Right lobe of liver (tissue), 4 donors: ENCODE results near the gene DUXA.

ENCODE experiments used
- CTCF ChIP-seq, 4 donors: fragments of 200-600 bp in 3 of 4; fragments of 450-650 bp in 1 of 4; IDR thresholded peaks; one replicate each; pipeline versions ENCODE4 v1.5.1 to v1.8.0; 2016 to 2022; ENCODE audit warnings: antibody characterized with exemption in 4 of 4, mild to moderate bottlenecking in 2 of 4
- POLR2A ChIP-seq: fragments of 450-650 bp; IDR thresholded peaks from one replicate; pipeline ENCODE4 v1.6.1; 2017; ENCODE audit warnings: antibody characterized with exemption, mild to moderate bottlenecking
- donor health status: DM: no; HTN: no; CAD: no.
- donor health status: DM: no; HTN: no; CAD: no.
- donor health status: DM: no; HTN: yes; CAD: no.

DNA sequence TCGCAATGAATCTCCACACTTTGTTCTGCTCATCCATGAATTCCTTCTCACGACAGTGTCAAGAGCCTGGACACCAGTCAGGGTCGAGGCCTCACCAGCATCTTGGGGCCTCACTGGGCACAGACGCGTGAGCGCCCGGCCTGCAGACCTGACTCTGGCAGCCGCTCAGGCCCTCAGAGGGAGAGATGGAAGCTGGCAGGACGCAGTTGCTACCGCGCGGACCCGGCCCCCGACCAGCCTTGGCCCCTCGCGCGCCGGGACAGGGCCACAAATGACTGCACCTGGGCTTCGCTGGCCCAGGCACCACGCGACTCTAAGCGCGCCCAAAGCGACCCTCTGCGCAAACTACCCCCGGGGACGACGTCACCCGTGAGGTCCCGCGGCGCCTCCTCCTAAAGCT, 48.4 kb downstream of the DUXA start:
- TF ChIP-seq CTCF (IDR thresholded peaks at IDR 0.05), result no peak
- no peak for TF ChIP-seq POLR2A
